ENCODE data around the gene C14orf93. TPM values are rescaled to one million over a fixed set of nuclear protein-coding genes. Genes with fewer than 3 reads are reported as not detected.

C14orf93 gene
- total RNA-seq, 1 experiment from 2014 or later, result 8.2 TPM

DNA sequence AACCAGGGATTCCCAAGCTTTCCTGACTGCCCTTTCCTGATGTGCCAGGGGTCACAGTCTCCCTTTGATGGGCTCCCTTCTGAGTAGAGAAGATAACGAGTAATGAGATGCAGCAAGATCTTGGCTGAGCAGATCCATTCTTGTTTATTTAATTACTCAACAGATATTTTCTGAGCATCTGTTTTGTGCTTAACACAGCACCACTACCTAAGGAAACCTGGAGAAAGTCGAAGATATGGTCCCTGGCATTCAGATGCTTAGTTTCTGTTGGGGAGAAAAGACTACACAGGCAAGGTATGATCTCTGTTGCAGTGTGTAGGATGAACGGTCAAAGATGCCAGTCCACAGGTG lies 31.5 kb downstream of the C14orf93 start:
- WGBS (ENCODE audit: extremely low coverage, insufficient read length, low lambda C conversion rate), result no CpG with 5 or more reads among the region's 3 CpGs
- H3K9ac ChIP-seq (ENCODE audit: extremely low read depth, insufficient read length, low read length), result no peak overlapping the region

More for the DNA sequence above, 31.5 kb downstream of the C14orf93 start:
- Histone ChIP-seq H3K27me3 (ENCODE audit: insufficient read depth, low read length) (no peaks in the 10 kb centered on the region), H4K8ac (replicated peaks; ENCODE audit: insufficient read length, low read depth, low read length) (no peak overlapping the region), H2BK5ac (ENCODE audit: insufficient read length, low read length) (no peak overlapping the region), H3K14ac (ENCODE audit: insufficient read depth, low read length) (no peak overlapping the region), H3K23ac (ENCODE audit: insufficient read length, low read depth, low read length) (no peak overlapping the region), H2BK15ac (ENCODE audit: low read depth, low read length) (no peak overlapping the region), H2BK12ac (ENCODE audit: insufficient read length, low read depth, low read length) (no peak overlapping the region), H3K18ac (ENCODE audit: insufficient read length, low read depth, low read length) (peak overlapping the region; percentile 45), H3K4ac (ENCODE audit: low read depth, low read length) (peak overlapping the region; percentile 10; the same call in 1 of the 2 replicates), H3T11ph (ENCODE audit: low read length) (no peak overlapping the region), H3K56ac (ENCODE audit: insufficient read length, low read depth, low read length) (no peak overlapping the region), H2AK5ac (ENCODE audit: insufficient read length, low read length) (no peak overlapping the region), H2BK120ac (ENCODE audit: low read depth, low read length, poor library complexity, severe bottlenecking) (no peak overlapping the region), H3K79me2 (ENCODE audit: insufficient read depth, low read length) (0 out of 2 replicates have a peak, but pooled peaks cover 2% of the 10 kb centered on the region), H3K4me2 (ENCODE audit: insufficient read depth, insufficient read length, low read length) (peak overlapping the region; percentile 28), H4K20me1 (ENCODE audit: control insufficient read depth, insufficient read depth, insufficient read length) (peaks cover 3% of the 10 kb centered on the region), H3K79me1 (ENCODE audit: insufficient read depth, low read depth, low read length, poor library complexity, severe bottlenecking) (no peaks in the 10 kb centered on the region), H3K23me2 (ENCODE audit: insufficient read length, low read depth, low read length, poor library complexity, severe bottlenecking) (peaks cover 17% of the 10 kb centered on the region), H4K5ac (ENCODE audit: insufficient read length, low read depth, low read length) (no peak overlapping the region), H4K91ac (ENCODE audit: insufficient read length, low read depth, low read length) (peak overlapping the region; percentile 56), H3K4me1 (ENCODE audit: insufficient read depth, low read length) (peaks cover 20% of the 10 kb centered on the region), H3K9me3 (ENCODE audit: control insufficient read depth, low read depth, low read length) (no peaks in the 10 kb centered on the region), H2AFZ (ENCODE audit: low read length) (no peak overlapping the region), H2BK20ac (ENCODE audit: low read depth, low read length, poor library complexity, severe bottlenecking) (no peak overlapping the region), H3K27ac (ENCODE audit: insufficient read length, low read depth, low read length) (peak overlapping the region; percentile 77)
- Mint-ChIP-seq H3K9me3 (no peaks in the 10 kb centered on the region), H3K27ac (peak overlapping the region; percentile 96 to 100 (median 98); a peak in 6 of 7 replicates), H3K4me1 (peaks cover 45 to 55% of the 10 kb centered on the region in 2 experiments), H3K4me3 (peak overlapping the region; percentile 51 to 70), H3K36me3 (ENCODE audit: insufficient read depth in 1 of 3, low read depth in 3 of 3) (peaks cover 19 to 62% (median 59%) of the 10 kb centered on the region in 3 experiments; a peak in 6 of 7 replicates), H3K27me3 (ENCODE audit: low read depth) (no peaks in the 10 kb centered on the region; the same call in 1 of the 2 replicates)
- DNase-seq, result no peak
- TF ChIP-seq CTCF (conservative IDR thresholded peaks at IDR 0.05), result no peak

Measured in H9 (cell line).